A673 (cell line): ENCODE measurements around the gene TRAF7. TPM values are rescaled to one million over a fixed set of nuclear protein-coding genes. Genes with fewer than 3 reads are reported as not detected.
"Not testable (repeated sequence)": the region's sequence is repeated elsewhere in the genome, so short reads cannot be mapped to it uniquely, and the experiment has no call there.

Experiments used
- BruUV-seq: library from RNA; stranded (reverse); fragments of 400-500 nt; replicated peaks from 2 replicates; lab custom pipeline; 2021; lab: Mats Ljungman, UMichigan
- CTCF ChIA-PET: fragments of 300-600 bp; sonication (Branson Sonifier 250); formaldehyde crosslinking; loops from one replicate; lab custom pipeline; 2022; ENCODE audit warnings: antibody characterized with exemption; lab: Charles Lee
- POLR2A ChIA-PET: fragments of 300-600 bp; sonication (Branson Sonifier 250); formaldehyde crosslinking; loops from one replicate; lab custom pipeline; 2022; ENCODE audit warnings: antibody characterized with exemption; ENCODE audit not compliant: low non-redundant PET; lab: Charles Lee
- DNase-seq: peaks from one replicate; pipeline ENCODE4 v3.0.0-alpha.2; 2015; ENCODE audit warnings: low spot score
- H3K27ac ChIP-seq: fragments of 200-600 bp; sonication (generic); 2 replicates; pipeline ENCODE4 v1.5.1; 2016; ENCODE audit warnings: mixed run types, low read depth, mild to moderate bottlenecking, mixed read lengths, antibody characterized with exemption, low read length; ENCODE audit not compliant: poor library complexity, severe bottlenecking
- H3K27me3 ChIP-seq: fragments of 200-600 bp; sonication (generic); replicated peaks from 2 replicates; pipeline ENCODE4 v1.6.1; 2017; ENCODE audit warnings: mixed run types, low read depth, mild to moderate bottlenecking, mixed read lengths, antibody characterized with exemption, low read length; ENCODE audit not compliant: insufficient read depth, poor library complexity
- H3K36me3 ChIP-seq: fragments of 200-600 bp; sonication (generic); 2 replicates; pipeline ENCODE4 v1.6.1; 2016; ENCODE audit warnings: mixed run types, mild to moderate bottlenecking, mixed read lengths, antibody characterized with exemption, low read length; ENCODE audit not compliant: insufficient read depth, poor library complexity, severe bottlenecking
- H3K4me1 ChIP-seq: fragments of 200-600 bp; sonication (generic); 2 replicates; pipeline ENCODE4 v1.6.1; 2017; ENCODE audit warnings: mixed run types, mild to moderate bottlenecking, mixed read lengths, antibody characterized with exemption, low read length; ENCODE audit not compliant: insufficient read depth, poor library complexity, severe bottlenecking
- H3K4me3 ChIP-seq: fragments of 200-600 bp; sonication (generic); 2 replicates; pipeline ENCODE4 v1.5.1; 2016; ENCODE audit warnings: low read depth, mixed run types, mild to moderate bottlenecking, mixed read lengths, low read length; ENCODE audit not compliant: poor library complexity, severe bottlenecking
- H3K9me3 ChIP-seq: fragments of 200-600 bp; sonication (generic); 2 replicates; pipeline ENCODE4 v1.6.1; 2016; ENCODE audit warnings: mixed run types, low read depth, mild to moderate bottlenecking, mixed read lengths, antibody characterized with exemption, low read length; ENCODE audit not compliant: poor library complexity, severe bottlenecking
- intact Hi-C: fragments of 100-400 bp; cut with micrococcal nuclease; formaldehyde crosslinking; loops from one replicate; pipeline ENCODE4 v1.10.0; 2022; ENCODE audit not compliant: unreplicated experiment
- total RNA-seq: library from RNA; stranded (reverse); gene quantifications from 2 replicates; pipeline ENCODE4 v1.2.3, GENCODE V29; 2021

Gene TRAF7
- total RNA-seq, 1 experiment from 2014 or later, result 96.7 TPM

GRCh38 chr16:2109872-2110271 is 45.7 kb upstream of the TRAF7 start:
- DNase-seq, CTCF ChIA-PET, H3K9me3 ChIP-seq, BruUV-seq, H3K4me3 ChIP-seq, H3K4me1 ChIP-seq, H3K36me3 ChIP-seq, intact Hi-C loops, H3K27ac ChIP-seq, H3K27me3 ChIP-seq: not testable (repeated sequence)
- POLR2A ChIA-PET, result interaction anchor here (0.6 kb wide), 1 partner anchor 428 kb away, joined by 4 read pairs; the partner anchor contains the start of gene PDPK1

GRCh38 chr16:2110332-2111008 is 45.1 kb upstream of the TRAF7 start:
- H3K4me3 ChIP-seq, DNase-seq, intact Hi-C loops, CTCF ChIA-PET, H3K36me3 ChIP-seq, H3K9me3 ChIP-seq, H3K27me3 ChIP-seq, H3K27ac ChIP-seq, H3K4me1 ChIP-seq: not testable (repeated sequence)
- TSS peak; percentile 21 for BruUV-seq
- POLR2A ChIA-PET, result interaction anchor here (0.6 kb wide), 1 partner anchor 427 kb away, joined by 4 read pairs; the partner anchor contains the start of gene PDPK1

DNA sequence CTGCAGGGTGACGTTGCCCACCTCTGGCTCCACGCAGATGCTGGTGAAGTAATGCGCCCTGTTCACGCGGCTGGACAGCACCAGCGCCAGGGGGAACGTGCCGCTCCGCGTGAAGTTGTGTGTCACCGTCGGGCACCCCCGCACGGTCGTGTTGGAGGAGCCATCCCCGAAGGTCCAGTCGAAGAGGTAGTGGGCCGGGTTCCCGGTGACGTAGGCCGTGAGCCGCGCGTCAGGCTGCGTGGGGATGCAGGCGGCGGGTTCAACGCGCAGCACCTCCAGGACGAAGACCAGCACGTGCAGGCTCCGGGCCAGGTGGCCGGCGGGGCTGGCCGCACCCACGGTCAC is 44.6 kb upstream of the TRAF7 start:
- H3K27me3 ChIP-seq, H3K4me3 ChIP-seq, H3K4me1 ChIP-seq, H3K9me3 ChIP-seq, BruUV-seq, CTCF ChIA-PET, DNase-seq, H3K27ac ChIP-seq, intact Hi-C loops, POLR2A ChIA-PET, H3K36me3 ChIP-seq: not testable (repeated sequence)

- CTCF ChIA-PET, DNase-seq, BruUV-seq, POLR2A ChIA-PET, H3K27me3 ChIP-seq, H3K27ac ChIP-seq, H3K9me3 ChIP-seq, H3K4me1 ChIP-seq, H3K36me3 ChIP-seq, H3K4me3 ChIP-seq, intact Hi-C loops: not testable (repeated sequence)
Observed at GRCh38 chr16:2111412-2112335, 43.9 kb upstream of the TRAF7 start.

- H3K4me3 ChIP-seq, BruUV-seq, H3K27ac ChIP-seq, intact Hi-C loops, H3K27me3 ChIP-seq, POLR2A ChIA-PET, H3K9me3 ChIP-seq, H3K36me3 ChIP-seq, H3K4me1 ChIP-seq, CTCF ChIA-PET, DNase-seq: not testable (repeated sequence)
Observed at GRCh38 chr16:2112539-2113106, 43.0 kb upstream of the TRAF7 start.

- H3K4me3 ChIP-seq, DNase-seq, H3K27ac ChIP-seq, intact Hi-C loops, H3K9me3 ChIP-seq, POLR2A ChIA-PET, H3K4me1 ChIP-seq, BruUV-seq, H3K36me3 ChIP-seq, CTCF ChIA-PET, H3K27me3 ChIP-seq: not testable (repeated sequence)
Observed at GRCh38 chr16:2114225-2114624, 41.4 kb upstream of the TRAF7 start.

GRCh38 chr16:2114885-2115590 is 40.5 kb upstream of the TRAF7 start:
- H3K27ac ChIP-seq, POLR2A ChIA-PET, H3K27me3 ChIP-seq, H3K36me3 ChIP-seq, CTCF ChIA-PET, DNase-seq, H3K4me1 ChIP-seq, H3K9me3 ChIP-seq, H3K4me3 ChIP-seq, intact Hi-C loops, BruUV-seq: not testable (repeated sequence)
